ENCODE data around the gene PIK3IP1.
"Not testable (repeated sequence)": the region's sequence is repeated elsewhere in the genome, so short reads cannot be mapped to it uniquely, and the experiment has no call there.

The PIK3IP1 gene

DNA sequence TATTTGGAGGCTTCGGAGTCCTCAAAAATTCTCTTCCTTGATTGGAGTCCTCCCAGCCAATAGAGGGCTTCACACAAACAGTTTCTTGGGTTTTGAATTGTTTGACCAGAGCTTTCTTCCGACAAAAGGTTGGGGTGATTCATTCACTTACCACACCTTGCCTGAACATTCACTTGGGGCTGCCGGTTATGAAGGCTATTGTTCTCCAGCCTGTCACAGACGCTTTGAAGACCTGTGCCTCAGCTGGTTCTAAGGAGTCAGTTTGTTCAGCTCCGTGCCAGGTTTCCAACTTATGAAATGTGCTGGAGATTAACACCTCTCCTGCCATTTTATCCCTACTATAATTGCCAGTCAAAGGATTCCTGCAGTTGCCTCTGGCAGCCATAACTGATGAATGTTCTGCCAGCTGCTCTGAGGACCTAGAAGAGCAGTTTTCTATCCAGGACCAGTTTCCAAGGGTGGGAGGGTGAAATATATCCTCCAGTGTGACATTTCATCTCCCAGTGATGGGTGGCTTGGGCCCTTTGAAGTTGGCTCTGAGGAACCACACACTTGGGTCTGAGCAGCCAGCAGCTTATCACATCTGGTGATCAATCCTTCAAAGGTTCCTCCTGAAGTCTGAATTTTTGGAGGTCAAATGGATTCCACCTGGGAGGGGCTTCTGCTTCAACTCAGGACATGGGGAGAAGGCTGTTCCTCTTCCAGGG, 48.8 kb downstream of the PIK3IP1 start:
- Histone ChIP-seq H3K4me1 (ENCODE audit: insufficient read depth, low read length) (peaks cover 21% of the 10 kb centered on the region), H3K9ac (ENCODE audit: low read length) (no peak overlapping the region), H3K4me3 (ENCODE audit: low read depth in 1 of 2, low read length in 2 of 2) (no peak overlapping the region), H3K36me3 (ENCODE audit: insufficient read depth, low read length) (no peaks in the 10 kb centered on the region), H3K9me3 (ENCODE audit: low read length) (no peaks in the 10 kb centered on the region), H3K27me3 (ENCODE audit: control insufficient read depth in 1 of 2, insufficient read depth in 2 of 2, low read length in 2 of 2) (no peaks in the 10 kb centered on the region), H3K27ac (ENCODE audit: low read depth, low read length) (no peak overlapping the region)

GRCh38 chr22:31241936-31242335, 50.4 kb downstream of the PIK3IP1 start:
- Histone ChIP-seq H3K9me3 (ENCODE audit: low read length) (no peaks in the 10 kb centered on the region), H3K27ac (ENCODE audit: low read depth, low read length) (no peak overlapping the region), H3K4me3 (ENCODE audit: low read depth in 1 of 2, low read length in 2 of 2) (no peak overlapping the region), H3K36me3 (ENCODE audit: insufficient read depth, low read length) (no peaks in the 10 kb centered on the region), H3K27me3 (ENCODE audit: control insufficient read depth in 1 of 2, insufficient read depth in 2 of 2, low read length in 2 of 2) (no peaks in the 10 kb centered on the region), H3K4me1 (ENCODE audit: insufficient read depth, low read length) (peaks cover 17% of the 10 kb centered on the region), H3K9ac (ENCODE audit: low read length) (no peak overlapping the region)

DNA sequence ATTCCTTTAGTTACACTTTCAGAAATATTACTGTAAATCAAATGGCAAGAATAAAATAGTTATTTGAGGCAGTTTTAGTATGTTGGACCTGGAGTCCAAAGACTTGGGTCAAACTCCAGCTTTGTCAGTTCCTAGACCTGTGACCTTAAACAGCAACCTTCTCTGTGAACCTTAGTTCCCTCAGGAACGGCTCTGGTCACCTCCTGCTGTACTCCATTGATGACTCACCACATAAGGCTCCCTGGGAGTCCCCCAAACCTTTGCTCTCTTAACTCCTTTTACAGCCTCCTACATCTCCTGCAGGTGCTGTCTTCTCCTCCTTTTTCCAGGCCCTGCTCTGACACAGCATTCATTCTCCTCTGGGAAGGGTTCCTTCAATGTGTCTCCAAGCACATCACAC, 51.1 kb downstream of the PIK3IP1 start:
- Histone ChIP-seq H3K4me3 (ENCODE audit: low read depth in 1 of 2, low read length in 2 of 2) (no peak overlapping the region), H3K9me3 (ENCODE audit: low read length) (no peaks in the 10 kb centered on the region), H3K4me1 (ENCODE audit: insufficient read depth, low read length) (peaks cover 17% of the 10 kb centered on the region), H3K27me3 (ENCODE audit: control insufficient read depth in 1 of 2, insufficient read depth in 2 of 2, low read length in 2 of 2) (no peaks in the 10 kb centered on the region), H3K9ac (ENCODE audit: low read length) (no peak overlapping the region), H3K36me3 (ENCODE audit: insufficient read depth, low read length) (no peaks in the 10 kb centered on the region), H3K27ac (ENCODE audit: low read depth, low read length) (no peak overlapping the region)

DNA sequence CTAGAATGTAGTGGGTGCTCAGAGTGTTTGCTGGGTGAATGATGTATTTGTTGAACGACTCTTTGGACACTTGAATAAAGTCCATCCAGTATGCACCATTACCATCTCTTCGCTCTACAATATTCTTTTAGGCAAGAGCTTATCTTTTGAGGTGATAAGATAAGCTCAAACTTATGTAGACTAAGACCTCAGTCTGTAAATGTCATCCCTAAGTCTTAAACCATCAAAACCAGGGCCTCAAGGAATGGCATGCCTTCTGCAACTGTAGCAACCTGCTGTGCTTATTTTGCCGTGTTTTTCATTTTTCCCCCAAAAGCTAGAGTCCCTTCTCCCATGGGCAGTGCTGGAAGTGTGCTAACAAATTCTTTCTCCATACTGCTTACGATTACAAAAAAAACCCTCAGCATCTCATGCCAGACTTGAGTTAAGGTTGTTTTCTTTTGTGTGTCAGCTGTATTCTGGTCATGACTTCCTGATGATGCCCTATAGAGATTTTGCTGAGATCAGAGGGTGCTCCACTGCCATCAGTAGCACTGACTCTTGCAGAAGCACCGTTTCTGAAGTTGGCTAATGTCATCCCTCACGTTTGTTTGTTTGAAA, 52.4 kb downstream of the PIK3IP1 start:
- H3K27me3 ChIP-seq (ENCODE audit: control insufficient read depth in 1 of 2, insufficient read depth in 2 of 2, low read length in 2 of 2), result no peaks in the 10 kb centered on the region
- H3K9ac ChIP-seq (ENCODE audit: low read length), result no peak overlapping the region
- peaks cover 16% of the 10 kb centered on the region for H3K4me1 ChIP-seq (ENCODE audit: insufficient read depth, low read length)
- no peaks in the 10 kb centered on the region for H3K36me3 ChIP-seq (ENCODE audit: insufficient read depth, low read length)
- H3K4me3 ChIP-seq (ENCODE audit: low read depth in 1 of 2, low read length in 2 of 2), result no peak overlapping the region
- no peak overlapping the region for H3K27ac ChIP-seq (ENCODE audit: low read depth, low read length)
- H3K9me3 ChIP-seq (ENCODE audit: low read length), result no peaks in the 10 kb centered on the region

DNA sequence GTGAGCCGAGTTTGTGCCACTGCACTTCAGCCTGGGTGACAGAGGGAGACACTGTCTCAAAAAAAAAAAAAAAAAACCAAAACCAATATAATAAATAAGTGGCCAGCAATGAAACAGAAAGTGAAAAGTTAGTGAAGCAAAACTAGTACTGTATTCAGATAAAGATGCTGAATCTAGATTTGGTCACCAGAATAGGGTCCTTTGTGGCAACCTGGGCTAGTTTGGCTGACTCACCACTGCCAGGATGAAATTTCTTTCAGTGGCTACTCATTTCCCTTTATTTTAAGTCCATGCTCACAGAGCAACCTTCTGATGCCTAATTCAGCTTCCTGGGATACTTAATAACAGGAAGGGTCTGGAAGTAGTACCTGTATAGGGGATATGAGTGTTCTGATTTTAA, 54.2 kb downstream of the PIK3IP1 start:
- Histone ChIP-seq H3K27ac (ENCODE audit: low read depth, low read length) (no peak overlapping the region), H3K9me3 (ENCODE audit: low read length) (no peaks in the 10 kb centered on the region), H3K27me3 (ENCODE audit: control insufficient read depth in 1 of 2, insufficient read depth in 2 of 2, low read length in 2 of 2) (no peaks in the 10 kb centered on the region), H3K4me1 (ENCODE audit: insufficient read depth, low read length) (no peaks in the 10 kb centered on the region), H3K36me3 (ENCODE audit: insufficient read depth, low read length) (no peaks in the 10 kb centered on the region), H3K4me3 (ENCODE audit: low read depth in 1 of 2, low read length in 2 of 2) (no peak overlapping the region), H3K9ac (ENCODE audit: low read length) (no peak overlapping the region)

- not testable (repeated sequence) for H3K4me1 ChIP-seq (ENCODE audit: insufficient read depth, low read length); H3K27ac ChIP-seq (ENCODE audit: low read depth, low read length); H3K9me3 ChIP-seq (ENCODE audit: low read length); H3K9ac ChIP-seq (ENCODE audit: low read length); H3K36me3 ChIP-seq (ENCODE audit: insufficient read depth, low read length); H3K4me3 ChIP-seq (ENCODE audit: low read depth in 1 of 2, low read length in 2 of 2); H3K27me3 ChIP-seq (ENCODE audit: control insufficient read depth in 1 of 2, insufficient read depth in 2 of 2, low read length in 2 of 2)
Measured at GRCh38 chr22:31236044-31236443, 56.2 kb downstream of the PIK3IP1 start.

DNA sequence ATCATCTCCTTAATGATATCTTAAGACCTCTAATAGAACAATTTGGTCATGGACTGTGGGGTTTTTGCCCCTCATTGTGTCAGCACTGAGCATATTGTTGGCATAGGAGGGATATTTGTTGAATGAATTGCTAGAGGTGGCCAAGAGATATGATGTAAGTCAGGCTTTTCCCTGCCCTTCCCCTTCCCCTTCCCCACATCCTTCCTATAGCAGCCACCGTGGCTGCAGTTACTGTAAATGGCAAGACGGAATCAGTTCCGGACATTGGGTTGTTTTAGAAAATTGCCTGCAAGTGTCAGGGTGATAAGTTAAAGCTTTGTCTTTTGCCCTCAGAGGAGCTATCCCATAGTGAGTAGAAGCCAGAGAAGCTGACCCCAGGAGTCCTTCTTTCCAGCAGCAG, 57.2 kb downstream of the PIK3IP1 start:
- Histone ChIP-seq H3K9ac (ENCODE audit: low read length) (no peak overlapping the region), H3K4me1 (ENCODE audit: insufficient read depth, low read length) (peaks cover 17% of the 10 kb centered on the region), H3K27ac (ENCODE audit: low read depth, low read length) (no peak overlapping the region)

GRCh38 chr22:31233001-31233400, 59.3 kb downstream of the PIK3IP1 start:
- Histone ChIP-seq H3K27me3 (ENCODE audit: control insufficient read depth in 1 of 2, insufficient read depth in 2 of 2, low read length in 2 of 2) (no peaks in the 10 kb centered on the region), H3K36me3 (ENCODE audit: insufficient read depth, low read length) (no peaks in the 10 kb centered on the region), H3K27ac (ENCODE audit: low read depth, low read length) (no peak overlapping the region), H3K4me1 (ENCODE audit: insufficient read depth, low read length) (peaks cover 26% of the 10 kb centered on the region), H3K9me3 (ENCODE audit: low read length) (no peaks in the 10 kb centered on the region), H3K9ac (ENCODE audit: low read length) (no peak overlapping the region), H3K4me3 (ENCODE audit: low read depth in 1 of 2, low read length in 2 of 2) (no peak overlapping the region)

More for the DNA sequence above, 57.2 kb downstream of the PIK3IP1 start:
- no peak overlapping the region for H3K4me3 ChIP-seq (ENCODE audit: low read depth in 1 of 2, low read length in 2 of 2)
- H3K27me3 ChIP-seq (ENCODE audit: control insufficient read depth in 1 of 2, insufficient read depth in 2 of 2, low read length in 2 of 2), result no peaks in the 10 kb centered on the region
- H3K36me3 ChIP-seq (ENCODE audit: insufficient read depth, low read length), result no peaks in the 10 kb centered on the region
- no peaks in the 10 kb centered on the region for H3K9me3 ChIP-seq (ENCODE audit: low read length)

Data from muscle layer of colon (tissue), 2 donors.